Activated CD4-positive, alpha-beta T cell treated with anti-CD3 and anti-CD28 coated beads, Interleukin-2, amount 50 U/mL, for 16 hours (primary cell): ENCODE measurements around the gene EFHB.
"Not testable (repeated sequence)": the region's sequence is repeated elsewhere in the genome, so short reads cannot be mapped to it uniquely, and the experiment has no call there.

Experiments used
- DNase-seq: peaks from one replicate; pipeline ENCODE4 v3.0.0-alpha.2; 2020

Gene EFHB

GRCh38 chr3:19931180-19931692, 2.8 kb downstream of the EFHB start:
- DNase-seq = peak; percentile 85

GRCh38 chr3:19920401-19921080, 13.5 kb downstream of the EFHB start:
- DNase-seq = no peak

- DNase-seq = no peak
Measured at GRCh38 chr3:19917167-19917566, 16.9 kb downstream of the EFHB start.

- DNase-seq = no peak
Measured at GRCh38 chr3:19911452-19911851, 22.6 kb downstream of the EFHB start.

- no peak for DNase-seq
Measured at GRCh38 chr3:19907523-19907922, 26.5 kb downstream of the EFHB start.

- DNase-seq = no peak
Measured at GRCh38 chr3:19903649-19904048, 30.4 kb downstream of the EFHB start.

GRCh38 chr3:19901918-19902317, 32.1 kb downstream of the EFHB start:
- no peak for DNase-seq

GRCh38 chr3:19901337-19901736, 32.7 kb downstream of the EFHB start:
- DNase-seq = no peak

GRCh38 chr3:19899833-19900232, 34.2 kb downstream of the EFHB start:
- not testable (repeated sequence) for DNase-seq

GRCh38 chr3:19899264-19899663, 34.8 kb downstream of the EFHB start:
- no peak for DNase-seq

GRCh38 chr3:19898721-19899120, 35.3 kb downstream of the EFHB start:
- no peak for DNase-seq

GRCh38 chr3:19891740-19892139, 42.3 kb downstream of the EFHB start:
- no peak for DNase-seq

GRCh38 chr3:19888428-19889152, 45.4 kb downstream of the EFHB start:
- DNase-seq = no peak

- not testable (repeated sequence) for DNase-seq
Measured at GRCh38 chr3:19887122-19887521, 46.9 kb downstream of the EFHB start.

- DNase-seq = no peak
Measured at GRCh38 chr3:19886404-19886803, 47.6 kb downstream of the EFHB start.

- DNase-seq = peak; percentile 54
Measured at GRCh38 chr3:19885468-19885867, 48.5 kb downstream of the EFHB start.

GRCh38 chr3:19881852-19882251, 52.2 kb downstream of the EFHB start:
- no peak for DNase-seq

- no peak for DNase-seq
Measured at GRCh38 chr3:19881036-19881435, 53.0 kb downstream of the EFHB start.

GRCh38 chr3:19877656-19878055, 56.4 kb downstream of the EFHB start:
- DNase-seq = no peak

- DNase-seq = peak; percentile 56
Measured at GRCh38 chr3:19866751-19867347, 67.2 kb downstream of the EFHB start.

GRCh38 chr3:19855318-19855717, 78.7 kb downstream of the EFHB start:
- DNase-seq = not testable (repeated sequence)

GRCh38 chr3:19846609-19847008, 87.4 kb downstream of the EFHB start:
- not testable (repeated sequence) for DNase-seq
